ENCODE measurements around the gene KLF16. TPM values are rescaled to one million over a fixed set of nuclear protein-coding genes. Genes with fewer than 3 reads are reported as not detected.

KLF16 gene
- total RNA-seq, 1 donor from 2014 or later: 6.4 TPM

DNA sequence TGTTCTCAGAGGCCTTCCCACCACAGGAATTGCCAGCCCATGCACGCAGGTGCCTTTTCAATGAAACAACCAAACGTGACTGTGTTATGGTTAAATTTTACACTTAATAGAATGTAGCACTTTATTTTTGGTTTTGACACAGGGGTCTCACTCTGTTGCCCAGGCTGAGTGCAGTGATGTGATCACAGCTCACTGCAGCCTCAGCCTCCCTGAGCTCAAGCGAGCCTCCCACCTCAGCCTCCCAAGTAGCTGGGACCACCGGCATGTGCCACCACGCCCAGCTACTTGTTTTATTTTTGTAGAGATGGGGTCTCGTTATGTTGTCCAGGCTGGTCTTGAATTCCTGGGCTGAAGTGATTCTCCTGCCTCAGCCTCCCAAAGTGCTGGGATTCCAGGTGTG lies 58.5 kb downstream of the KLF16 start:
- Histone ChIP-seq H3K27me3 (ENCODE audit: low read depth) (no peaks in the 10 kb centered on the region), H3K27ac (replicated peaks) (no peak overlapping the region), H3K4me3 (no peak overlapping the region), H3K36me3 (no peaks in the 10 kb centered on the region), H3K4me1 (no peaks in the 10 kb centered on the region), H3K9me3 (replicated peaks) (no peaks in the 10 kb centered on the region)
- intact Hi-C loops (cut with micrococcal nuclease): no loop called here
- TF ChIP-seq, protein P1, sequence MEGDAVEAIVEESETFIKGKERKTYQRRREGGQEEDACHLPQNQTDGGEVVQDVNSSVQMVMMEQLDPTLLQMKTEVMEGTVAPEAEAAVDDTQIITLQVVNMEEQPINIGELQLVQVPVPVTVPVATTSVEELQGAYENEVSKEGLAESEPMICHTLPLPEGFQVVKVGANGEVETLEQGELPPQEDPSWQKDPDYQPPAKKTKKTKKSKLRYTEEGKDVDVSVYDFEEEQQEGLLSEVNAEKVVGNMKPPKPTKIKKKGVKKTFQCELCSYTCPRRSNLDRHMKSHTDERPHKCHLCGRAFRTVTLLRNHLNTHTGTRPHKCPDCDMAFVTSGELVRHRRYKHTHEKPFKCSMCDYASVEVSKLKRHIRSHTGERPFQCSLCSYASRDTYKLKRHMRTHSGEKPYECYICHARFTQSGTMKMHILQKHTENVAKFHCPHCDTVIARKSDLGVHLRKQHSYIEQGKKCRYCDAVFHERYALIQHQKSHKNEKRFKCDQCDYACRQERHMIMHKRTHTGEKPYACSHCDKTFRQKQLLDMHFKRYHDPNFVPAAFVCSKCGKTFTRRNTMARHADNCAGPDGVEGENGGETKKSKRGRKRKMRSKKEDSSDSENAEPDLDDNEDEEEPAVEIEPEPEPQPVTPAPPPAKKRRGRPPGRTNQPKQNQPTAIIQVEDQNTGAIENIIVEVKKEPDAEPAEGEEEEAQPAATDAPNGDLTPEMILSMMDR (IDR thresholded peaks at IDR 0.05; ENCODE audit: borderline replicate concordance): no peak
- no peak for DNase-seq

Small RNA genes within 50 kb of the gene (microRNA-seq; reads per million reads assigned to microRNA genes)
- gene MIR1909: not detected

Other genes with a start within 250 kb of the KLF16 start
- 18.4 TPM for gene TCF3, start 211.0 kb downstream of the KLF16 start, total RNA-seq
- gene ONECUT3, start 110.1 kb downstream of the KLF16 start, total RNA-seq: not detected
- gene ATP8B3, start 51.3 kb downstream of the KLF16 start, total RNA-seq: 0.41 TPM
- 17.7 TPM for gene REXO1, start 15.1 kb downstream of the KLF16 start, total RNA-seq
- 55.6 TPM for gene ABHD17A, start 21.9 kb upstream of the KLF16 start, total RNA-seq
- gene ADAT3, start 41.8 kb upstream of the KLF16 start, total RNA-seq: 1.8 TPM
- 16.2 TPM for gene SCAMP4, start 41.8 kb upstream of the KLF16 start, total RNA-seq
- 24.5 TPM for gene CSNK1G2, start 77.6 kb upstream of the KLF16 start, total RNA-seq
- gene BTBD2, start 152.1 kb upstream of the KLF16 start, total RNA-seq: 53.4 TPM
- gene MKNK2, start 187.7 kb upstream of the KLF16 start, total RNA-seq: 200 TPM
- gene MOB3A, start 232.7 kb upstream of the KLF16 start, total RNA-seq: 16.1 TPM
- gene IZUMO4, start 233.3 kb upstream of the KLF16 start, total RNA-seq: 2.8 TPM